ENCODE results near the gene MRPL1. TPM values are rescaled to one million over a fixed set of nuclear protein-coding genes. Genes with fewer than 3 reads are reported as not detected.

The MRPL1 gene
- total RNA-seq = 16.9 and 18.5 TPM in 2 replicates

GRCh38 chr4:77862478-77863216 is at the start of gene MRPL1:
Gene MRPL1 (plus strand): TSS chr4:77862830. CDS start chr4:77862849, 19 bp downstream.

GRCh38 chr4:77818602-77819403 is 43.8 kb upstream of the MRPL1 start, which contains the start of gene CNOT6L:
Gene CNOT6L (minus strand): TSS chr4:77819368. CDS start chr4:77819308, 60 bp downstream.

Small RNA genes within 50 kb of the gene (small RNA-seq; reads per million reads assigned to genes)
- gene AC112225.1 = not detected

Other genes with a start within 250 kb of the MRPL1 start
- gene CNOT6L, start 43.5 kb upstream of the MRPL1 start, total RNA-seq = 13.2 and 15.6 TPM in 2 replicates
- 9.0 and 20.6 TPM in 2 replicates for gene FRAS1, start 194.5 kb downstream of the MRPL1 start, total RNA-seq